HUES6 (cell line): ENCODE measurements around the gene ACSL3.
A peak's percentile ranks its signal among the peaks of the same experiment; 100 is the strongest.

Experiments used
- H3K27ac ChIP-seq: 2 replicates; pipeline ENCODE4 v1.7.0; 2013; ENCODE audit warnings: low read depth, mild to moderate bottlenecking, low read length, inconsistent platforms
- H3K27me3 ChIP-seq: 2 replicates; pipeline ENCODE4 v1.6.1; 2013; ENCODE audit warnings: low read length; ENCODE audit not compliant: control insufficient read depth, insufficient read depth
- H3K36me3 ChIP-seq: 2 replicates; pipeline ENCODE4 v1.6.1; 2013; ENCODE audit warnings: low read length; ENCODE audit not compliant: control insufficient read depth, insufficient read depth
- H3K4me1 ChIP-seq: 2 replicates; pipeline ENCODE4 v1.6.1; 2013; ENCODE audit warnings: low read length; ENCODE audit not compliant: control insufficient read depth, insufficient read depth
- H3K4me3 ChIP-seq: 2 replicates; pipeline ENCODE4 v1.5.1; 2013; ENCODE audit warnings: low read depth, low read length
- H3K9ac ChIP-seq: one replicate; pipeline ENCODE4 v1.6.1; 2013; ENCODE audit warnings: mild to moderate bottlenecking, low read length
- H3K9me3 ChIP-seq: 2 replicates; pipeline ENCODE4 v1.6.1; 2013; ENCODE audit warnings: low read depth, low read length; ENCODE audit not compliant: control insufficient read depth, insufficient read depth

Gene ACSL3

DNA sequence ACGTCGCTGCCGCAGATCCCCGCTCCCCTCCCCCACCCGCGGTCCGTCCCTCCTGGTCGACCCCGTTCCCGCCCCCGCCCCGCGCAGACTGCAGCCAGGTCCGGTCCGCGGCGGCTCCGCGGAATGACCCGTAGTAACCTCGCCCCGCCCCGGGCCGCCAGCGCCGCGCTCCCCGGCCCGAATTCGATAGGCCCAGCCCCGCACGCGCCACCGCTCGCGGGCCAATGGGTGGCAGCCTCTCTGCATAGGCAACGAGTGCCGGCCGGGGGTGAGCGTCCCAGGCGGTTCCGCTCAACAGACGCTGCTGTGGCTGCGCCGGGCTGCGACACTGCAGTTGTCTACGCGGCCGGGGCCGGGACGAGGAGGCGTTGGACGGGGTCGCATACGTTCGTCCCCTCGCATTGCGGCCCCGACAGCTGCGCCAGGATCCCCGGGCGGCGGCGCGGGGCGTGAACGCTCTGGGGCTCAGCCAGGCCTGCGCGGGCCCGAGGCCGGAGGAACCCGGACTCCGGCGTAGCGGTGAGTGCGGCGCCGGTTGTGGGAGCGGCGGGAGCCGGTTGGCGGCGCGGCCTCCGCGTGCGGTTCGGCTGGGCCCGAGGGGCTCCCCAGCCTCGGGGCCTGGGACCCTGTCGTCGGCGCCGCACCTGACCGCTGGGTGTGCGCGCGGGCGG is at the start of gene ACSL3:
Gene ACSL3, plus strand, starts transcription at position 297 of the 671 bp plus-strand sequence. CDS start 47,737 bp downstream, outside the sequence.
- Histone ChIP-seq H3K9ac (peak within 1 kb of the TSS; percentile 97), H3K4me1 (peaks cover 51% of the 10 kb centered on the region), H3K36me3 (no peaks in the 10 kb centered on the region), H3K27me3 (no peaks in the 10 kb centered on the region), H3K9me3 (no peaks in the 10 kb centered on the region), H3K4me3 (peak within 1 kb of the TSS; percentile 97), H3K27ac (peak within 1 kb of the TSS; percentile 95; the same call in 1 of the 2 replicates)

DNA sequence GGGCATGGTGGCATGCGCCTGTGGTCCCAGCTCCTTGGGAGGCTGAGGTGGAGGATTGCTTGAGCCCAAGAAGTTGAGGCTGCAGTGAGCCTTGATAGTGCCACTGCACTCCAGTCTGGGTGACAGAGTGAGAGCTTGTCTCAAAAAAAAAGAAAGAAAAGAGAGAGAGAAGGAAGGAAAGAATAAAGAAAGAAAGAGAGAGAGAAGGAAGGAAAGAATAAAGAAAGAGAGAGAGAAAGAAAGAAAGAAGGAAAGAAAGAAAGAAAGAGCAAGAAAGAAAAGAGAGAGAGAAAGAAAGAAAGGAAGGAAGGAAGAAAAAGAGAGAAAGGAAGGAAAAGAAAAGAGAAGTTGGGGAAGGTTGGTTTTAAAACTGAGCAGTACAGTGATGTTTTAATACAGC is 49.0 kb upstream of the ACSL3 start:
- peaks cover 3% of the 10 kb centered on the region; the same call in 1 of the 2 replicates for H3K9me3 ChIP-seq
- no peak overlapping the region for H3K4me3 ChIP-seq
- H3K36me3 ChIP-seq = no peaks in the 10 kb centered on the region
- H3K4me1 ChIP-seq = no peaks in the 10 kb centered on the region
- H3K27ac ChIP-seq = no peak overlapping the region
- no peak overlapping the region for H3K9ac ChIP-seq
- H3K27me3 ChIP-seq = no peaks in the 10 kb centered on the region

DNA sequence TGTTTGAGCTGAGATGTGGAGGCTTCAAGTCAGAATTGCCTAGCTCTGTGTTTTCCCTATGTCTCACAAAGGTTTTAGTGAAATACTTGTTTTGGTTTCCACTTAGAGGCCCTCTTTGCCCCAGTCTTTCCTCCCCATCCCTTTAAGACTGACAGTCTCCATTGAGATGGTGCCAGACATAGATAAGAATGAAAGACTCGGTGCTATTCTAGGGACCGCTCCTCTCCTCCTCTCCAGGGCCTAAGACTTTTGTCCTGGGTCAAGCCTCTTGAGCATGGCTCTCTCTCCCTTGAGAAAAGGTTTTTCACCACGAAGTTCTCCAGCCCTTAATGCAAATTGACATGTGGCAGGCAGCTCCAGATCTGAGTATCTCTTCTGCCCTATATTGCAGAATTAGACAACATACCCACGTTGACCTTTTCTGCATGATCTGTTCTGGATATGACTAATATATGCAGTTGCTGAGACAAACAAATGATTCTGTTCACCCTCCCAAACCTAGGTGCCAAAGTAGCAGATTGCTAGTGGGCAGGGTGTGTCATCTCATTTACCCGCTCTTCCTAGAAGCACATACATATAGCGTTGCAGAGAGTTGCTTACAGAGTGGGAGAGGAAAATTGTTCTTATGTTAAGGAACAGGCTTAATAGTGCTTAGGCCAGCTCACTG is 47.5 kb upstream of the ACSL3 start:
- Histone ChIP-seq H3K27ac (no peak overlapping the region), H3K27me3 (no peaks in the 10 kb centered on the region), H3K9ac (no peak overlapping the region), H3K4me3 (no peak overlapping the region), H3K9me3 (peaks cover 3% of the 10 kb centered on the region; the same call in 1 of the 2 replicates), H3K36me3 (no peaks in the 10 kb centered on the region), H3K4me1 (no peaks in the 10 kb centered on the region)

GRCh38 chr2:222819722-222820333 is 41.0 kb upstream of the ACSL3 start:
- Histone ChIP-seq H3K9me3 (peaks cover 3% of the 10 kb centered on the region; the same call in 1 of the 2 replicates), H3K9ac (no peak overlapping the region), H3K36me3 (no peaks in the 10 kb centered on the region), H3K4me1 (no peaks in the 10 kb centered on the region), H3K4me3 (no peak overlapping the region), H3K27me3 (no peaks in the 10 kb centered on the region), H3K27ac (no peak overlapping the region)

GRCh38 chr2:222823183-222823930 is 37.5 kb upstream of the ACSL3 start:
- H3K36me3 ChIP-seq = no peaks in the 10 kb centered on the region
- no peak overlapping the region for H3K9ac ChIP-seq
- H3K9me3 ChIP-seq = no peaks in the 10 kb centered on the region
- no peak overlapping the region for H3K27ac ChIP-seq
- no peak overlapping the region for H3K4me3 ChIP-seq
- H3K27me3 ChIP-seq = no peaks in the 10 kb centered on the region
- no peaks in the 10 kb centered on the region for H3K4me1 ChIP-seq

GRCh38 chr2:222825031-222825430 is 35.8 kb upstream of the ACSL3 start:
- Histone ChIP-seq H3K27me3 (no peaks in the 10 kb centered on the region), H3K9me3 (no peaks in the 10 kb centered on the region), H3K4me1 (no peaks in the 10 kb centered on the region), H3K36me3 (no peaks in the 10 kb centered on the region), H3K9ac (no peak overlapping the region), H3K4me3 (no peak overlapping the region), H3K27ac (no peak overlapping the region)

DNA sequence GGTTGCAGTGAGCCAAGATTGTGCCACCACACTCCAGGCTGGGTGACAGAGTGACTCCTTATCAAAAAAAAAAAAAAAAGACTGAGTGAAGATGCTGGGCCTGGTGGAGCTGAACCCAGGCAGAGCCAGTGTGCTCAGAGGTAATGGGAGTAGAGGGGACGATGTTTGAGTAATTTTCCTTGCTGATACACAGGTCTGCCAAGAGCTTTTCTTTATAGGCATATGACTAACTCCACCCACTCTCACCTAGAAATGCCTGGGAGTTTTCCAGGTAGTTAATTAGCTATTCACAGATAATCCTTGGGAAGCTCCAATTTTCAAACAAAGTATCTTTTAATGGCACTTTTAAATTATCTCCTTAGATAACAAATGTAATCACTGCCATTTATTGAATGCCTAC is 33.4 kb upstream of the ACSL3 start:
- Histone ChIP-seq H3K4me3 (no peak overlapping the region), H3K4me1 (no peaks in the 10 kb centered on the region), H3K36me3 (no peaks in the 10 kb centered on the region), H3K27me3 (no peaks in the 10 kb centered on the region), H3K9ac (no peak overlapping the region), H3K27ac (no peak overlapping the region), H3K9me3 (no peaks in the 10 kb centered on the region)

GRCh38 chr2:222828572-222828971 is 32.3 kb upstream of the ACSL3 start:
- H3K4me3 ChIP-seq = no peak overlapping the region
- H3K9me3 ChIP-seq = no peaks in the 10 kb centered on the region
- H3K4me1 ChIP-seq = no peaks in the 10 kb centered on the region
- no peaks in the 10 kb centered on the region for H3K36me3 ChIP-seq
- H3K9ac ChIP-seq = no peak overlapping the region
- H3K27ac ChIP-seq = no peak overlapping the region
- H3K27me3 ChIP-seq = no peaks in the 10 kb centered on the region

- Histone ChIP-seq H3K4me1 (no peaks in the 10 kb centered on the region), H3K27me3 (no peaks in the 10 kb centered on the region)
Observed at GRCh38 chr2:222830164-222830563, 30.7 kb upstream of the ACSL3 start.

DNA sequence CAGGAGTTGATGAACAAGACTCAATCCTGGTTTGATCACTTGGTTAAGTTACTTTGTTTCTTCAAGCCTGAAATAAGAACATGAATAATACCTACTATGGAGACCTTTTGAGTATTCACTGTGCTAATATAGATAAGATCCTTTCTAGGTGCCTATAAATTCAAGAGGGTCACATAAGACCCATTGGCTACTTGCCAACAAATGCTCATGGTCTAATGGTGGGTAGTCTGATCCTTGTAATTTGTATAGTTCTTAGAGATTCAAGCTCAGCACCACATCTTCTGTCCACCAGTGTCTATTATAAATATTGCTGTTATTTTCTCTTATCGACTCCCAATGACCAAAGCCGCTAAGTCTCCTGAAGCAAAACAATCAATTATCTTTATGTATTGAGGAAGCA is 27.4 kb upstream of the ACSL3 start:
- H3K27me3 ChIP-seq = no peaks in the 10 kb centered on the region
- no peaks in the 10 kb centered on the region for H3K9me3 ChIP-seq
- no peak overlapping the region for H3K9ac ChIP-seq
- no peak overlapping the region for H3K27ac ChIP-seq
- H3K4me1 ChIP-seq = no peaks in the 10 kb centered on the region
- H3K36me3 ChIP-seq = no peaks in the 10 kb centered on the region
- no peak overlapping the region for H3K4me3 ChIP-seq

More at GRCh38 chr2:222830164-222830563, 30.7 kb upstream of the ACSL3 start:
- no peak overlapping the region for H3K27ac ChIP-seq
- no peak overlapping the region for H3K9ac ChIP-seq
- no peaks in the 10 kb centered on the region for H3K9me3 ChIP-seq
- H3K36me3 ChIP-seq = no peaks in the 10 kb centered on the region
- no peak overlapping the region for H3K4me3 ChIP-seq
